ENCODE results near the gene LCN1.

DNA sequence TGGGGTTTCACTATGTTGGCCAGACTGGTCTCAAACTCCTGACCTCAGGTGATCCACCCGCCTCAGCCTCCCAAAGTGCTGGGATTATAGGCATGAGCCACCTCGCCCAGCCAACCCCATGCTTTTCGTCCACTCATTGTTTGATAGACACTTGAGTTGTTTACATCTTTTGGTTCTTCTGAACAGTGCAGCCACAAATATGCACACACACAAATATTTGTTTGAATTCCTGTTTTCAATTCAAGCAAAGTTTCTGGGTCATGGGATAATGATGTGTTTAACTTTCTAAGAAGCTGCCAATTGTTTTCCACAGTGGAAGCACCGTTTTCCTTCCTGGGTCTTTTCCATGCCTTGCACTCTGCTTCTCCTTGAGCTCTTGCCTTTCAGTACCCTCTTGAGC, 33.5 kb downstream of the LCN1 start:
- TF ChIP-seq, protein P1, sequence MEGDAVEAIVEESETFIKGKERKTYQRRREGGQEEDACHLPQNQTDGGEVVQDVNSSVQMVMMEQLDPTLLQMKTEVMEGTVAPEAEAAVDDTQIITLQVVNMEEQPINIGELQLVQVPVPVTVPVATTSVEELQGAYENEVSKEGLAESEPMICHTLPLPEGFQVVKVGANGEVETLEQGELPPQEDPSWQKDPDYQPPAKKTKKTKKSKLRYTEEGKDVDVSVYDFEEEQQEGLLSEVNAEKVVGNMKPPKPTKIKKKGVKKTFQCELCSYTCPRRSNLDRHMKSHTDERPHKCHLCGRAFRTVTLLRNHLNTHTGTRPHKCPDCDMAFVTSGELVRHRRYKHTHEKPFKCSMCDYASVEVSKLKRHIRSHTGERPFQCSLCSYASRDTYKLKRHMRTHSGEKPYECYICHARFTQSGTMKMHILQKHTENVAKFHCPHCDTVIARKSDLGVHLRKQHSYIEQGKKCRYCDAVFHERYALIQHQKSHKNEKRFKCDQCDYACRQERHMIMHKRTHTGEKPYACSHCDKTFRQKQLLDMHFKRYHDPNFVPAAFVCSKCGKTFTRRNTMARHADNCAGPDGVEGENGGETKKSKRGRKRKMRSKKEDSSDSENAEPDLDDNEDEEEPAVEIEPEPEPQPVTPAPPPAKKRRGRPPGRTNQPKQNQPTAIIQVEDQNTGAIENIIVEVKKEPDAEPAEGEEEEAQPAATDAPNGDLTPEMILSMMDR (conservative IDR thresholded peaks at IDR 0.05; ENCODE audit: low read depth, low read length) = no peak
- no peak for TF ChIP-seq POLR2A (IDR thresholded peaks at IDR 0.05; ENCODE audit: low read depth, low read length)
- no peak for TF ChIP-seq BHLHE40 (IDR thresholded peaks at IDR 0.05; ENCODE audit: low read depth, low read length)
- TF ChIP-seq, protein P2, sequence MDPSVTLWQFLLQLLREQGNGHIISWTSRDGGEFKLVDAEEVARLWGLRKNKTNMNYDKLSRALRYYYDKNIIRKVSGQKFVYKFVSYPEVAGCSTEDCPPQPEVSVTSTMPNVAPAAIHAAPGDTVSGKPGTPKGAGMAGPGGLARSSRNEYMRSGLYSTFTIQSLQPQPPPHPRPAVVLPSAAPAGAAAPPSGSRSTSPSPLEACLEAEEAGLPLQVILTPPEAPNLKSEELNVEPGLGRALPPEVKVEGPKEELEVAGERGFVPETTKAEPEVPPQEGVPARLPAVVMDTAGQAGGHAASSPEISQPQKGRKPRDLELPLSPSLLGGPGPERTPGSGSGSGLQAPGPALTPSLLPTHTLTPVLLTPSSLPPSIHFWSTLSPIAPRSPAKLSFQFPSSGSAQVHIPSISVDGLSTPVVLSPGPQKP (IDR thresholded peaks at IDR 0.05; ENCODE audit: borderline replicate concordance, low read depth, low read length) = no peak
- no peak for TF ChIP-seq CHD1 (IDR thresholded peaks at IDR 0.05; ENCODE audit: low read depth, low read length)
- no peak for TF ChIP-seq CEBPB (IDR thresholded peaks at IDR 0.05; ENCODE audit: low read depth, low read length)

All from IMR-90 (cell line).